ENCODE data around the gene TAP2.

The TAP2 gene

GRCh38 chr6:32835167-32835893, 3.2 kb downstream of the TAP2 start:
- TF ChIP-seq FOXP2 (optimal IDR thresholded peaks at IDR 0.05; ENCODE audit: borderline replicate concordance, extremely low read depth, extremely low read length, insufficient read depth) (no peak), POLR2AphosphoS5 (IDR thresholded peaks at IDR 0.05; ENCODE audit: low read depth, low read length) (no peak), REST (IDR thresholded peaks at IDR 0.05; ENCODE audit: insufficient read depth in 1 of 2, low read depth in 2 of 2, low read length in 2 of 2) (no peak), SIN3A (IDR thresholded peaks at IDR 0.05; ENCODE audit: borderline replicate concordance, insufficient read depth, low read length) (no peak), TAF1 (IDR thresholded peaks at IDR 0.05; ENCODE audit: borderline replicate concordance, insufficient read depth, low read length) (no peak)

GRCh38 chr6:32833664-32834063, 4.9 kb downstream of the TAP2 start:
- TF ChIP-seq FOXP2 (optimal IDR thresholded peaks at IDR 0.05; ENCODE audit: borderline replicate concordance, extremely low read depth, extremely low read length, insufficient read depth) (no peak), TAF1 (IDR thresholded peaks at IDR 0.05; ENCODE audit: borderline replicate concordance, insufficient read depth, low read length) (no peak), REST (IDR thresholded peaks at IDR 0.05; ENCODE audit: insufficient read depth in 1 of 2, low read depth in 2 of 2, low read length in 2 of 2) (no peak), POLR2AphosphoS5 (IDR thresholded peaks at IDR 0.05; ENCODE audit: low read depth, low read length) (no peak), SIN3A (IDR thresholded peaks at IDR 0.05; ENCODE audit: borderline replicate concordance, insufficient read depth, low read length) (no peak)

GRCh38 chr6:32832535-32832934, 6.0 kb downstream of the TAP2 start:
- TF ChIP-seq POLR2AphosphoS5 (IDR thresholded peaks at IDR 0.05; ENCODE audit: low read depth, low read length): no peak
- TF ChIP-seq TAF1 (IDR thresholded peaks at IDR 0.05; ENCODE audit: borderline replicate concordance, insufficient read depth, low read length): no peak
- no peak for TF ChIP-seq FOXP2 (optimal IDR thresholded peaks at IDR 0.05; ENCODE audit: borderline replicate concordance, extremely low read depth, extremely low read length, insufficient read depth)
- TF ChIP-seq REST (IDR thresholded peaks at IDR 0.05; ENCODE audit: insufficient read depth in 1 of 2, low read depth in 2 of 2, low read length in 2 of 2): no peak
- TF ChIP-seq SIN3A (IDR thresholded peaks at IDR 0.05; ENCODE audit: borderline replicate concordance, insufficient read depth, low read length): no peak

GRCh38 chr6:32830936-32831335, 7.6 kb downstream of the TAP2 start:
- TF ChIP-seq FOXP2 (optimal IDR thresholded peaks at IDR 0.05; ENCODE audit: borderline replicate concordance, extremely low read depth, extremely low read length, insufficient read depth): no peak
- no peak for TF ChIP-seq SIN3A (IDR thresholded peaks at IDR 0.05; ENCODE audit: borderline replicate concordance, insufficient read depth, low read length)
- no peak for TF ChIP-seq REST (IDR thresholded peaks at IDR 0.05; ENCODE audit: insufficient read depth in 1 of 2, low read depth in 2 of 2, low read length in 2 of 2)
- no peak for TF ChIP-seq TAF1 (IDR thresholded peaks at IDR 0.05; ENCODE audit: borderline replicate concordance, insufficient read depth, low read length)

Measured in PFSK-1 (cell line).